GM18868 (cell line): Measurements from ENCODE around the gene PIPOX.

Source experiments
- ATAC-seq: cut with Tn5 transposase; IDR thresholded peaks from one replicate; pipeline ENCODE4 v1.9.1; 2021; ENCODE audit warnings: mild to moderate bottlenecking, moderate library complexity; ENCODE audit not compliant: unreplicated experiment

Gene PIPOX, protein sequence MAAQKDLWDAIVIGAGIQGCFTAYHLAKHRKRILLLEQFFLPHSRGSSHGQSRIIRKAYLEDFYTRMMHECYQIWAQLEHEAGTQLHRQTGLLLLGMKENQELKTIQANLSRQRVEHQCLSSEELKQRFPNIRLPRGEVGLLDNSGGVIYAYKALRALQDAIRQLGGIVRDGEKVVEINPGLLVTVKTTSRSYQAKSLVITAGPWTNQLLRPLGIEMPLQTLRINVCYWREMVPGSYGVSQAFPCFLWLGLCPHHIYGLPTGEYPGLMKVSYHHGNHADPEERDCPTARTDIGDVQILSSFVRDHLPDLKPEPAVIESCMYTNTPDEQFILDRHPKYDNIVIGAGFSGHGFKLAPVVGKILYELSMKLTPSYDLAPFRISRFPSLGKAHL

DNA sequence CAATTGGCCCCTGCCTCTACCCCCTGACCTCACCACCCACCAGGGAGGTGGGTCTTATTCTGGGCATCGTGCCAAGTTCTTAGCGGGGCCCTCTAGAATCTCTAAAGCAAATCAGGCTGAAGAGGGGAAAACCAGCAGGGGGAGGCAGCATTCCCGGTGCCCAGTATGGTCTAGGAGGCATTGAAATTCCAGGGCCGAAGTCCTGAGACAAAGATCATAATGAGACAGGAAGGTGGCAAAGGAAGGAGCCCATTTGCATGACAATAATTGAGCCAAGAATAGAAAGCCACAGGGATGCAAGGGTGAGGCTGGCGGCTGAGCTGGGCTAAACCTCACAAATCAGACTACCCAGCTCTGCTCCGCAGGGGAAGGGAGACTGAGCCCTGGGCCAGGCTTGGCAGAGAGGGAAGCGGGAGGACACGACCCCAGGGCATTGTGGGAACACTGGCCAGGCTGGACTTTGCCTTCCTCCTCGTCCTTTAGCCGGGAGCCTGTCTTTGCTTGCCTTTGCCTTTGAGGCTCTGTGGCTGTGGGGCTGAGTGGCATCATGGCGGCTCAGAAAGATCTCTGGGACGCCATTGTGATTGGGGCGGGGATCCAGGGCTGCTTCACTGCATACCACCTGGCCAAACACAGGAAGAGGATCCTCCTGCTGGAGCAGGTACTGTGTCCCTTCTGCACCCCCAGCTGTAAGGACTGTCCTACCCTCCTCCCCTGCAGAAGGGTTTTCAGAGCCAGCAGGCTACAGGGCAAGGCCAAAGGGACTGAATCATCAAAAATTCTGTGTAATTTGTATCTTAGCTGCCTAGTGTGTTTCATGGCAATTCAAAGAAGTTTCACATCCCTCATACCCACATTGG is at the start of gene PIPOX:
TSS of gene PIPOX (plus strand) at position 463 of the 860 bp plus-strand sequence. CDS start at position 548, 85 bp downstream.
- no peak for ATAC-seq

DNA sequence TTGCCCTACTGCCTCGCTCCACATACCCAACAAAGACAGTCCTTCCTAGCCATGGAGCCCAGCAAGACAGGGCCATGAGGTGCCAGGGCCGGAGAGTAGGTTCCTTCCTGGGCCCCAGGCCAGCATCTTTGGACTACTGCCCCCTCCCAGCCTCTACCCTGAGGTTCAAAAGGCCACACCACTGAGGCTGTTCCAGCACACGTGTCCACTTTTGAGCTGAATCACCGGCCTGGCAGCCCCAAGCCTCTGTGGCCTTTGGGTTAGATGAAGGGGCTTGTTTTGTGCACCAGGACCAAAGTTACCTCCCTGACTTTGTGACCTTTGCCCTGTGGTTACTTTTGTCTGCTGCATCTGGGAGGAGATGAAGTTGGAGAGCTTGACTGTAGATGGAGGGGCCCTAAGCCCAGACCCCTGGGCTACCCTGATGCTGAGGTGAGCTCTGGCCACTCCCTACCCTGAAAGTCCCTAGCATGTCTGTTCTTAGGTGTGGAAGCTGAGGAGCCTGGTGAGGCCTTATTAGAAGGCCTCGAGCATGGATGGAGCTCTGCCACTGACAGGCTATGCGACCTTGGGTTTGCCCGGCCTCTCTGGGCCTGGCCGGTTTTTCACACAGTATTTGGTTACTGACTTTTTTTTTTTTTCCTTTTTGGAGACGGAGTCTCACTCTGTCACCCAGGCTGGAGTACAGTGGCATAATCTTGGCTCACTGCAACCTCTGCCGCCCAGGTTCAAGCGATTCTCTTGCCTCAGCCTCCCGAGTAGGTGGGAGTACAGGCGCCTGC is 49.1 kb upstream of the PIPOX start:
- ATAC-seq, result no peak

DNA sequence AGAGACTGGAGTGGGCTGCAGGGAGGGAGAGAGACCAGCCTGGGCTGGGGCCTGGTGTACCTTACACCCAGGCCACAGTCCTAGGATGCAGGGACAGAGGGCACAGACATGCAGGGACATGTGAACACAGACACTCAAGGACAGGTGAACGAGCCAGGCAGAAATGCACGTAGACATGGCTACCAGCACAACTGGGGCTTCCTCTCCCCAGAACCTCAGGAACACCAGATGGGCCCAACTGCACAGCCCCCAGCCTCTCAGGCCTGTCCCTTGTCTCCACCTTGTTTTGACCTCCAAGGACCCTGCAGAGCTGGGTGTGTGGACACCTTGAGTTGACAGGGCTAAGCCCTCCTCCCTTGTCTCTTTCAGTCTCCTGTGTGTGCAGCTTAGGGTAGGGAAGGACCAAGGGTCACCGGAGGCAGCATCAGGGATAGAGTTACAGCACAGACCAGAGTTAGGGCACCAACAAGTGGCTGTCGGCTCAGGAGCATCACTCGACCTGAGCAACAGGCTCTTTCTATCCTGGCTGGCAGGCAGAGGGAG is 46.3 kb upstream of the PIPOX start:
- ATAC-seq, result no peak

DNA sequence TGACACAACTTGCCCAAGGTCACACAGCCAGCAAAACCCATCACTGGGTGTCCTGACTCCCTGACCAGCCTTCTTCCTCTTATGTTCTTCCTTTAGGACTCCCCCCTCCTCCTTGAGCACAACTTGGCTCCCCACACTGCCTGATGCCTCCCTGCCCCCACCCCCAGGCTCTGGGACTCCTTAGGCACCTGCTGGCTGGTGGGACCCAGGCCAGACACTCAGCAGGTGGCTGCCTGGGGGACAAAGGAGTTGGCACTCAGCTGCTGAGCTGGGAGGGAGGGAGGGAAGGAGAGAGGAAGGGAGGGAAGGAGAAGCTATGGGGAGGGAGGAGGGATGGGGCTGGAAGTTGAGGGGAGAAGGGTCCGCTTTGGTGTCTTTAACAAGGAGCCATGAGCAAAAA is 45.1 kb upstream of the PIPOX start:
- no peak for ATAC-seq

DNA sequence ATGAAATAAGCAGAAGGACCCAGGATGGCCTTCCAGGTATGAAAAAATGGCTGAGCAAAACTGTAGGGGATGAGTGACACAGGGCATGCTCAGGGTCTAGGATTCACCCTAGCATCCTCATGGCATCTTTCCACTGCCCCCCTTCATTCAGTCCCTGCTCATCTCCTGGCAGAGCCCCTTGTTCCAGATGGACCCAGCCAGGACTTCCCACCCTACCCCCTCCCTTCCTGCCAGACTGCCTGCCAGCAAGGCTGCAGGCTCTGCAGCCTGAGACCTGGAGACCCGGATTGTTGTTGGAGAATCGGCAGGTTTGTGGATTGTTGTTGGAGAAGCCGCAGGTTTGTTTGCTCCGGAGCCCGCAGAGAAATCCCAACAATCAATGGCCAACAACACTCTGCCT is 43.7 kb upstream of the PIPOX start:
- ATAC-seq, result no peak

DNA sequence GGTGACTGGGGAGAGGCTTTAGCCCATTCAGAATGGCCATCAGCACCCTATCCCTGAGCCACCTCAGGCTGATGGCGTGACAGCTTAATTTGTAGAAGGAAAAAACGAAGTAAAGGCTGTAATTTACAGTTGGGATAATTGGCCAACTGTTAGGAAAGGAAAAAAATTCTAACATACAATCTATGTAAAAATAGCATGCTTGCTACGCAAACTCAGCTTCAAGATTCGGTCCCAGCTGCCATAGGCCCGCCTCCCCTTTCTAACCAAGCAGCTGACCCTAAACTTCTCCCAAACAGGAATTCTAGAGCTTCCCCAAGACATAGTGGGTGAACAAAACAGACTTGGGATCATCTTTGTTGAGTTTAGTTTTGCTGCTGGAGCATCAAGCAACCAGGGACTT is 42.0 kb upstream of the PIPOX start:
- no peak for ATAC-seq

DNA sequence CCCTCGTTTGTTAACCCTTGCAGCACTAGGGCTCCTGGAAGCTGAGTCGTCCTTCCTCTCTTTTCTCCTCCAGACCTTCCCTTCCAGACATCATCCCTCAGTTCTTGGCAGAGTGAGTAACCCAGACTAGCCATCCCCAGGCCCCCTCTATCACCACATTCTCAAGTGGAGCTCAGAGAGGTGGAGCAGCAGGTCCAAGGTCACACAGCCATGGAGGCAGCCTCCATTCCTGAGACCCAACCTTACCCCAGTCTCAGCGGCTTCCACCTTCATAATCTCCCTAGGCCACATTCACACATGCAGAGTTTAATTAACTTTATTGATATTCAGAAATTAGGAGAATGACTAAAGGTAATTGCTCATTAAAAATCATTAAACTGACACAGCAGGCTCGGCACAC is 40.1 kb upstream of the PIPOX start:
- ATAC-seq, result no peak

DNA sequence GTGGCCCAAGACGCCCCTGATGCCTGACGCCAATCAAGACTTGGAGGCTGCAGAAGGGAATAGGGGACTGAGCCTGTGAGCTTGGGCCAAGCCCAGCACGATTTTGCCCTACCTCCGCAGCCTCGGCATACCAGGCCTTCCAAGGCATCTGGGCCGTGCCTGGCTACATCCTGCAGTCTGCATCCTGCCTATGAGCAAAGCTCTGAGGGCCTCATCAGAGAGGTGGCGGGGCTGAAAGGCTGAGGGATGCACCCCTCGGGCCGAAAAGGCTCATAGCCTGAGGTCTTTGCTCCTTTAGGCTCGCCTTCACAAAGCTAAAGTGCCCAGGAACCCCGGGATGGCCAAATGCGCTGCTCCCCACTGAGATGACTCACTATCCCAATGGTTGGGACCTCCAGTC is 39.7 kb upstream of the PIPOX start:
- no peak for ATAC-seq

DNA sequence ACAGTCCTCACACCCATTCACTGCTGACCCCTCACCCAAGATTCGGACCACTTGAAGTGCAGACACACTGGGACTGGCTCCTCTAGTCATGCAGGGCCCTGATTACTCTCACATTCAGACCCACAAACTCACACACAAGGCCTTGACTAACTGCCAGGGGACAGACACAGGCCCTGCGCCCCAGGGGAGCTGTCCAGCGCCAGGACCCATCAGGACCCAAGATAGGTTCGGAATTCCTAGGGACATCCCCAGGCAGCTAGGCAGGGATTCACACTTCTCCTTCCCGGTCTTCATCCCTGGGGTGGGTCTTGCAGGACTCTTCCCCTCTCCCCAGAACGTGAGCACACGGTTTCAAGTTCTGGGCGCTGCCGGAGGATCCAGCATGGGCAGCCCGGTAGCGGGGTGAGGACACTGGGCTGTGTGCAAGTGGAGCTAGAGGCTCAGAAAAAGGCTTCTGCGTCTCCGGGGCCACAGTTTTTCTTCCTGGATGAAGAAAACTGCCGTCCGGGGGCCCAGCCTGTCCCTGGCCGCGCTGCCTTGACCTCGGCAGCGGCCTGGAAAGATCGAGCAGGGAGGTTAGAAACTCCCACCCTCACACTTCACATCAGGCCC is 38.8 kb upstream of the PIPOX start:
- no peak for ATAC-seq

DNA sequence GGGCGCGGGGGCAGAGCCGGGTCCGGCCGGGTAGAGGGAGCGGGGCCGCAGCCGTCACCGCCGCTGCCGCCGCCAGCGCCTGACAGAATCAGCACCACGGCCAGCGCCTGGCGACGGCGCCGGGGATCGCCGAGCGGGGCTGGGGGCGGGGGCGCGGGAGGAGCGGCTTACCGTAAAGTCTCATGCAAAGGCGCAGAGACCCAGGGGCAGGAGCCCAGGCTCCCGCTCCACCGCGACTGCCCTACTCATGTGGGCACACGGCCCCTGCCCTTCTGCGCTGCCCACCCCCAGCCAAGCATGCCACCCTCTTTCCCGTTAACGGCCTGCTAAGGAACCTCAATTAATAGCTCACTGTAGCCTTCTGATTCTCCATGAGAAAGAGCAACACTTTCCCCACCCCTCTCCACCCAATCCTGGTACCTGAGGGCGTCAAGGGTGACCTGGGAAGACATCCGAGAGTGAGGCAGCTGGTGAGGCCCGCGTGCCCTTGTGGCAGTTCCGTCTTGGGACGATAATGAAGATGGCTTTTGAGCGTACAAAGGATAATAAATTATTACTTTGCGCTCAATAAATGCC is 36.9 kb upstream of the PIPOX start, which contains the start of gene SEZ6:
TSS of gene SEZ6 (minus strand) at position 98 of the 576 bp plus-strand sequence. CDS start 164 bp downstream, outside the sequence.
- ATAC-seq, result no peak

DNA sequence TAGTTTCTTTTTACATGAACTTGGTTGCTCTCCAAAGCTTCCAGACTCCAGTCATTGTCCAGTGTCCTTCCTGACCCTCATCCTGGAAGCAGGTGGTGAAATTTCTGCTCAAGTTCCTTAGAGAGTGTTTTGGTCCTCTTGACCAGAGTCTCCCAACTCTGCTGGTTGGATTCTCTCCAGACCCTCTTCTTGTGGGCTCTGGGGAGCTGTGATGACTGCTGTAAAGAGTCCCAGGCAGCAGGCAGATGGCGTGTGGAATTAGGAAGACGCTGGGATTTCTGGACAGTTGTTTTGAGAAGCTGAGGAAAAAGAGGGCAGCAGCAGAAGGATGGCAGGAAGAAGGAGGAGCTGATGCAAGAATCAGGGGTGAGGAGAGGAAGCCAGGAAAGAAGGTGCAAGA is 35.5 kb upstream of the PIPOX start:
- ATAC-seq, result no peak

DNA sequence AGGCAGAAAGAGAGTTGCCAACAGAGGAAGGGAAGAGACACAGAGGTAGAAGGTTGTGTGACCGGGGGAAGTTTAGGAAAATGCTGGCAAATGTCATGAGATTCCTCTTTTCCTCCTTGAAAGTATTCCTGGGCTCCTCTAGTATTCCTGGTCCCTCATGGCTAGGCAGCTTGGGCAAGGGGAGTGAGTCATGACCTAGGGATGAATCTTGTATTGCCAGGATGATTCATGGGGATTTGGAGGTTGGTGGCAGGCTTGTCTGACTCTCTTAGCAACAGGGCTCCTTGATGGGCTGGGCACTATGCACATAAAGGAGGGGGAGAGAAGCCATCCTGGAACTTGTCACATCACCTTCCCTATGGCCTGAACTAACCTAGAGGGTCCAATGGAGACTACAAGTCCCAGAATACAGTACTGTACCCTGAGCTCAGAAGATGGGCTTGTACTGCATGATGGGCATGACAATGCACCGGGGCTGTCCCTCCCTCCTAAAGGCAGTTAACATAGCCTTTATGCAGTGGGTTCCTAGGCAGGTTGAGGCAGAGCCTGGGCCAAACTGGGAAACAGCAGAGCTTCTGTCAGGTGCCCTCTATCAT is 35.0 kb upstream of the PIPOX start:
- no peak for ATAC-seq

DNA sequence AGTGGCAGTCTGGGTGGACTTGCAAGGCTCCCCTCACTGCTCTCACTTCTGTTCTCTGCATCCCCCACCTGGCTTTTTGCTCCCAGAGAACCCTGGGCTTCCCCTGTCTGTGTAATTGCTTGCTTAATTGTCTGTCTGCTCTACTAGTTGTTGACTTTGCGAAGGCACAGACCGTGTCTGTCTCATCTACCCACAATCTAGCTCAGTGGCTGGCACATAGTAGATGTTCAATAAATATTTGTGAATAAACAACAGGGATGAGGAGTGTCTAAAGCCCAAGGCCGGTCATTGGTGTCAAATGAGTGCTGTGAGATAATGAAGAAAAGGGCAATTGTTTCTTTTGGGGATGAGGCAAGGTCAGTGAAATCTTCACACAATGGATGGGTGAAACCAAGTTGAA is 34.4 kb upstream of the PIPOX start:
- no peak for ATAC-seq

DNA sequence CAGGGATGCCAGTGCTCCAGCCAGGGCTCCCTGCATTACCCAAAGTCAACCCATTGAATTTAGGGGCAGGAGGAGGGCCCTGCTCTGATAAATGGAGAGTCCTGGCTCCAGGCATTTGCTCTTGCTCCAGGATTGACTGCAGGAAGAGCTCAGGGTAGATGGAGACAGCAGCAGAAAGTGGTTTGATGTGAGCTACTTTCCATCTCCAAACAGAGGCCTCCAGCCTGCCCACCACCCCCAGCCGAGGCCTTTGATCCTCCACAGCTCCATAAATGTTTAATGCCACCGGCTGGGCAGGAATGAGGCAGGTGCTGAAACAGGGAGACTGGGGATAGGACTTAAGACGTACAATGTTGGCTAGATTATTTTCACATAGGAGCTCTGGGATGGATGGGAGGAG is 32.8 kb upstream of the PIPOX start:
- ATAC-seq, result no peak

DNA sequence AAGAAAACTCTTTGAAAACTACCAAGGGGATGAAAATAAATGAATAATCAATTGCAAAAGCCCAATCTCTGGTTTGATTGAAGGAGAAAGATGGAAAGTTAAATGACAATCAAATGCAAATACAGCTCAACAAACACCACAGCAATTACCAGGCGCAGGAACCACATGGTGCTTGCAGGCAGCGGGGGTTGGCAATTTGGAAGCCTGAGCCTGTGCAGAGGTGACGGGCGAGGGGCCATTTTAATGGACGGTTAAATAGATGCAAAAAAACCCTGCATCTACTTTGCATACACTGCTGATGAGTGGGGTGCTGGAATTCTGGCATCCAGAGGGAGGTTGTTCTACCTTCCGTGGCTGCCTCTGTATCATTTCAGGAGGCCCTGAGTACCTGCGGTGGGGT is 32.4 kb upstream of the PIPOX start:
- ATAC-seq, result no peak

DNA sequence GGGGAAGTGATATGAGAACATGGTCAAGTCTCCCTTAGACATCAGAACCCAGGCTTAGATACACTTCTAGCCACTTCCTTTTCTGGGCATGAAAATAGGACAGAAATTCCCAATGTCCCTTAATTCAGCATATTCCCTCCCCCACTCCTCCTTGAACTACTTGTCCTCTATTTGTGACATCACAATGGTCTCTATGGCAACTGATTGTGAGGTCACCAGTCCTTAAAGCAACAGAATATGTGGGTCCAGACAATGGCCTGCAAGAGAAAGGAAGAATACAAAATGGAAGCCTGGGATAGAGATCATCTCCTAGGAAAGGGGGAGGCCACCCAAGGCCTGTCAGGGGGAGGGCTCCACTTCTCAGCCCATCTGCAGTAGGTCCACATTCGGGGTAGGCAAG is 30.4 kb upstream of the PIPOX start:
- ATAC-seq, result no peak

DNA sequence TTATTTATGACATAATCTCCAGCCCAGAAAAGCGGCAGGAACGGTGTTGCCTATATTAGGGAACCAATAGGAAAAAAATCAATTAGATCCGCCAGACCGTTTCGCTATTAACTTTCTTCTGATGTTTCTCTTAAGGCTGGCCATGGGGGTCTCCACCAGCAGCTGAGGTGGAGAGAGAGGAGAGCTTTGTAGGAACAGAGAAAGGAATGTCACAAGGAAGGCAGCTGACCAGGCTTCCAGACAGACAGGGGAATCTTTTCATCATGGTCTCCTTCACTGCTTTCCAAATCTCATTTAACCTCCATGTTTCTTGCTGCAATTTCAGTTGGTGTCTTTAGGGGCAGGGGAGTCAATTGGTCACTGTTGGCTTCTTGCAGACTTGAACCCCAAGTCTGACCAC is 28.2 kb upstream of the PIPOX start:
- no peak for ATAC-seq

DNA sequence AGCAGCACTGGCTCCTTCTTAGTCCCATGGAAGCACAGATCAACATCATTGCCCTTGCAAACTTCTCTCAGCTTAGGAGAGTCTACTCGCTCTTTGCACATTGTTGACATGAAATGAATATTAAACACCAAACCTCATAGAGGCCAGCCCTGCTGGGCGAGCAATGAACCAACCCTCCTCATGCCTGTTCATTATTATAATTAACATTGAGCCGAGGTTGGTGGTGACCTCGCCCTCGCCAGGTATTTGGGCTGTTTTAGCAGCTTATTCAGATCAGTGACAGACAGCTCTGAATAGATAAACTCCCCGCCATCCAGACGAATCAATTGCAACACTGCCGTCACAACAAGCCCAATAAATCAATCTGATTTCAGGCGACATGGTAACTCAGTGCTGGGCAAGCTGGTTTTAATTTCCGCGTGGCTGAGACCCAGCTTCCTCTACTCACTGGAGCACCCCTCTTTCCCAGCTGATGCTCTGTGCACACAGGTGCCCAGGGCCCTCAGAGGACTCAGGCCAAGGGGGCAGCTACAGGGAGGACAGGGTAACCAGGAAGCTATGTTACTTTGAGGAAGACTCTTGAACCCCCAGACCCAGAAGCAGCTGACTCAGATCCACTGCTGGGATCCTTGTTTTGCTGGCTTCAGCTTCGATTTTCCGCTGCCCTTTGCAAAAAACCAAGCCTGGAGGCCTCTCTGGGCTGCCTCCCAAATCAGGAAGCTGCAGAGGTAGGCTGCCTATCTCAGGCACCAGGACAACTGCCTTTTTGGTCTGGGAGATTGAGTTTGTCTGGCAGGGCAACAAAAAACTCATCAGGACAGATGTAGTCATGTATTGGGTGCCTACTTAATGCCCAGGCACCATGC is 26.4 kb upstream of the PIPOX start:
- no peak for ATAC-seq
